Neural progenitor cell (in vitro differentiated cells): Measurements from ENCODE around the gene CYYR1. TPM values are rescaled to one million over a fixed set of nuclear protein-coding genes. Genes with fewer than 3 reads are reported as not detected.

Source experiments
- DNase-seq: peaks from one replicate; pipeline ENCODE4 v3.0.0-alpha.2; 2016; ENCODE audit warnings: low spot score
- H2AFZ ChIP-seq: fragments of 200-600 bp; sonication (generic); replicated peaks from 2 replicates; pipeline ENCODE4 v1.6.1; 2016; ENCODE audit warnings: antibody characterized with exemption
- H3F3A ChIP-seq: fragments of 200-600 bp; sonication (generic); 2 replicates; pipeline ENCODE4 v1.6.1; 2016; ENCODE audit warnings: antibody characterized with exemption, low read depth
- H3K27ac ChIP-seq: fragments of 200-600 bp; sonication (generic); 2 replicates; pipeline ENCODE4 v1.5.1; 2016; ENCODE audit warnings: mild to moderate bottlenecking
- H3K27me3 ChIP-seq: fragments of 200-600 bp; sonication (generic); 2 replicates; pipeline ENCODE4 v1.6.1; 2016; ENCODE audit warnings: mild to moderate bottlenecking, moderate library complexity
- H3K36me3 ChIP-seq: fragments of 200-600 bp; sonication (generic); 2 replicates; pipeline ENCODE4 v1.5.1; 2016
- H3K4me1 ChIP-seq: fragments of 200-600 bp; sonication (generic); 2 replicates; pipeline ENCODE4 v1.6.1; 2016; ENCODE audit warnings: mixed run types
- H3K4me2 ChIP-seq: fragments of 200-600 bp; sonication (generic); 2 replicates; pipeline ENCODE4 v1.6.1; 2016
- H3K4me3 ChIP-seq: fragments of 200-600 bp; sonication (generic); 2 replicates; pipeline ENCODE4 v1.5.1; 2016
- H3K79me2 ChIP-seq: fragments of 200-600 bp; sonication (generic); 2 replicates; pipeline ENCODE4 v1.6.1; 2016; ENCODE audit warnings: low read depth
- H3K9ac ChIP-seq: fragments of 200-600 bp; sonication (generic); 2 replicates; pipeline ENCODE4 v1.6.1; 2016
- H3K9me3 ChIP-seq: fragments of 200-600 bp; sonication (generic); 2 replicates; pipeline ENCODE4 v1.5.1; 2016; ENCODE audit warnings: low read depth
- H4K20me1 ChIP-seq: fragments of 200-600 bp; sonication (generic); 2 replicates; pipeline ENCODE4 v1.6.1; 2016; ENCODE audit warnings: low read depth
- H3K27ac Mint-ChIP-seq: 3 replicates; pipeline ENCODE4 v1.8.0; 2021; ENCODE audit warnings: mixed read lengths
- H3K27me3 Mint-ChIP-seq: 2 replicates; pipeline ENCODE4 v1.8.0; 2022; ENCODE audit warnings: low read depth, mild to moderate bottlenecking, inconsistent platforms, moderate library complexity, mixed read lengths; ENCODE audit not compliant: insufficient read depth
- H3K36me3 Mint-ChIP-seq: 3 replicates; pipeline ENCODE4 v1.8.0; 2021; ENCODE audit warnings: mixed read lengths
- H3K4me1 Mint-ChIP-seq: 3 replicates; pipeline ENCODE4 v1.8.0; 2021; ENCODE audit warnings: mixed read lengths
- H3K4me3 Mint-ChIP-seq: 3 replicates; pipeline ENCODE4 v1.8.0; 2021; ENCODE audit warnings: mild to moderate bottlenecking, moderate library complexity, mixed read lengths
- H3K9me3 Mint-ChIP-seq: 3 replicates; pipeline ENCODE4 v1.8.0; 2020; ENCODE audit warnings: mixed read lengths
- CTCF ChIP-seq: fragments of 200-600 bp; sonication (generic); IDR thresholded peaks from 2 replicates; pipeline ENCODE4 v1.5.1; 2017; ENCODE audit warnings: antibody characterized with exemption, mild to moderate bottlenecking
- EZH2 ChIP-seq: fragments of 200-600 bp; sonication (generic); IDR thresholded peaks from 2 replicates; pipeline ENCODE4 v1.6.1; 2017; ENCODE audit warnings: antibody characterized with exemption, mild to moderate bottlenecking, moderate library complexity
- EZH2phosphoT487 ChIP-seq: fragments of 200-600 bp; sonication (generic); IDR thresholded peaks from 2 replicates; pipeline ENCODE4 v1.6.1; 2017; ENCODE audit warnings: antibody characterized with exemption
- total RNA-seq: library from RNA; depleted of rRNA; stranded (reverse); fragments of >200 nt; gene quantifications from 2 replicates; pipeline ENCODE4 v1.2.3, GENCODE V29; 2015; ENCODE audit warnings: low replicate concordance

Gene CYYR1
- total RNA-seq, 1 donor from 2014 or later, result 25.7 TPM

GRCh38 chr21:26540651-26541050, 32.4 kb downstream of the CYYR1 start:
- no peak overlapping the region for H3K4me3 Mint-ChIP-seq
- no peak for DNase-seq
- Histone ChIP-seq H3K4me3 (no peak overlapping the region), H3F3A (no peaks in the 10 kb centered on the region), H3K4me2 (no peak overlapping the region), H3K9ac (no peak overlapping the region), H3K9me3 (no peaks in the 10 kb centered on the region), H3K36me3 (no peaks in the 10 kb centered on the region), H4K20me1 (no peaks in the 10 kb centered on the region), H3K27ac (peak overlapping the region; percentile 31), H3K4me1 (peaks cover 16% of the 10 kb centered on the region), H3K27me3 (no peaks in the 10 kb centered on the region), H2AFZ (no peak overlapping the region), H3K79me2 (peaks cover 22% of the 10 kb centered on the region)
- peaks cover 2% of the 10 kb centered on the region for H3K9me3 Mint-ChIP-seq
- H3K36me3 Mint-ChIP-seq, result peaks cover 7% of the 10 kb centered on the region
- H3K4me1 Mint-ChIP-seq, result peaks cover 2% of the 10 kb centered on the region
- no peak for TF ChIP-seq CTCF
- TF ChIP-seq EZH2phosphoT487, result no peak
- no peak for TF ChIP-seq EZH2
- peaks cover 3% of the 10 kb centered on the region for H3K27me3 Mint-ChIP-seq
- H3K27ac Mint-ChIP-seq, result no peak overlapping the region

GRCh38 chr21:26539566-26539965, 33.5 kb downstream of the CYYR1 start:
- Histone ChIP-seq H3K27me3 (no peaks in the 10 kb centered on the region), H3F3A (no peaks in the 10 kb centered on the region), H2AFZ (no peak overlapping the region), H3K4me3 (no peak overlapping the region), H4K20me1 (no peaks in the 10 kb centered on the region), H3K4me1 (peaks cover 16% of the 10 kb centered on the region), H3K9me3 (no peaks in the 10 kb centered on the region), H3K36me3 (no peaks in the 10 kb centered on the region), H3K9ac (no peak overlapping the region), H3K27ac (no peak overlapping the region), H3K4me2 (no peak overlapping the region), H3K79me2 (peaks cover 22% of the 10 kb centered on the region)
- no peak for DNase-seq
- Mint-ChIP-seq H3K4me1 (peaks cover 2% of the 10 kb centered on the region), H3K4me3 (no peak overlapping the region), H3K9me3 (peaks cover 2% of the 10 kb centered on the region), H3K27me3 (no peaks in the 10 kb centered on the region), H3K27ac (no peak overlapping the region), H3K36me3 (peaks cover 8% of the 10 kb centered on the region)
- TF ChIP-seq EZH2 (no peak), CTCF (no peak), EZH2phosphoT487 (no peak)

- H4K20me1 ChIP-seq, result no peaks in the 10 kb centered on the region
- H3K4me3 Mint-ChIP-seq, result no peak overlapping the region
- H3K27ac ChIP-seq, result no peak overlapping the region
- no peak overlapping the region for H3K9ac ChIP-seq
- H3K27me3 Mint-ChIP-seq, result no peaks in the 10 kb centered on the region
- no peak overlapping the region for H3K4me3 ChIP-seq
- H3K4me1 ChIP-seq, result peaks cover 4% of the 10 kb centered on the region
- TF ChIP-seq EZH2, result no peak
- no peak for DNase-seq
- H3K9me3 ChIP-seq, result no peaks in the 10 kb centered on the region
- no peaks in the 10 kb centered on the region for H3K27me3 ChIP-seq
- no peak overlapping the region for H2AFZ ChIP-seq
- no peaks in the 10 kb centered on the region for H3K36me3 ChIP-seq
- H3F3A ChIP-seq, result no peaks in the 10 kb centered on the region
- H3K27ac Mint-ChIP-seq, result no peak overlapping the region
- no peaks in the 10 kb centered on the region for H3K79me2 ChIP-seq
- peaks cover under 1% of the 10 kb centered on the region for H3K4me1 Mint-ChIP-seq
- H3K36me3 Mint-ChIP-seq, result peaks cover 21% of the 10 kb centered on the region
- H3K4me2 ChIP-seq, result no peak overlapping the region
- H3K9me3 Mint-ChIP-seq, result peaks cover 5% of the 10 kb centered on the region
Measured at GRCh38 chr21:26534517-26534916, 38.6 kb downstream of the CYYR1 start.

- H3K36me3 ChIP-seq, result no peaks in the 10 kb centered on the region
- H3K9me3 ChIP-seq, result no peaks in the 10 kb centered on the region
- H3K4me1 ChIP-seq, result no peaks in the 10 kb centered on the region
- no peaks in the 10 kb centered on the region for H3K79me2 ChIP-seq
- TF ChIP-seq EZH2phosphoT487 (no peak), CTCF (no peak), EZH2 (no peak)
- H3K9me3 Mint-ChIP-seq, result peaks cover 4% of the 10 kb centered on the region
- no peak overlapping the region for H3K9ac ChIP-seq
- no peaks in the 10 kb centered on the region for H3K27me3 ChIP-seq
- H3K36me3 Mint-ChIP-seq, result peaks cover 21% of the 10 kb centered on the region
- H3K4me1 Mint-ChIP-seq, result no peaks in the 10 kb centered on the region
- H3K27me3 Mint-ChIP-seq, result no peaks in the 10 kb centered on the region
- H3K27ac ChIP-seq, result no peak overlapping the region
- H3K4me2 ChIP-seq, result no peak overlapping the region
- no peak for DNase-seq
- H2AFZ ChIP-seq, result no peak overlapping the region
- no peak overlapping the region for H3K27ac Mint-ChIP-seq
- H3K4me3 Mint-ChIP-seq, result no peak overlapping the region
- H3F3A ChIP-seq, result no peaks in the 10 kb centered on the region
- no peak overlapping the region for H3K4me3 ChIP-seq
- no peaks in the 10 kb centered on the region for H4K20me1 ChIP-seq
Measured at GRCh38 chr21:26532208-26532607, 40.9 kb downstream of the CYYR1 start.
